Hindlimb muscle (tissue), 1 donor: ENCODE measurements around the gene CLDN22. TPM values are rescaled to one million over a fixed set of nuclear protein-coding genes. Genes with fewer than 3 reads are reported as not detected.
"Not testable (repeated sequence)": the region's sequence is repeated elsewhere in the genome, so short reads cannot be mapped to it uniquely, and the experiment has no call there.

Source experiments
- DNase-seq: peaks from one replicate; pipeline ENCODE4 v3.0.0-alpha.2; 2013
- polyA plus RNA-seq: library from polyadenylated mRNA; unstranded; fragments of 120-200 nt; gene quantifications from one replicate; pipeline ENCODE4 v1.2.1, GENCODE V29; 2013; ENCODE audit not compliant: insufficient read length

CLDN22 gene
- polyA plus RNA-seq, 1 donor: not detected

DNA sequence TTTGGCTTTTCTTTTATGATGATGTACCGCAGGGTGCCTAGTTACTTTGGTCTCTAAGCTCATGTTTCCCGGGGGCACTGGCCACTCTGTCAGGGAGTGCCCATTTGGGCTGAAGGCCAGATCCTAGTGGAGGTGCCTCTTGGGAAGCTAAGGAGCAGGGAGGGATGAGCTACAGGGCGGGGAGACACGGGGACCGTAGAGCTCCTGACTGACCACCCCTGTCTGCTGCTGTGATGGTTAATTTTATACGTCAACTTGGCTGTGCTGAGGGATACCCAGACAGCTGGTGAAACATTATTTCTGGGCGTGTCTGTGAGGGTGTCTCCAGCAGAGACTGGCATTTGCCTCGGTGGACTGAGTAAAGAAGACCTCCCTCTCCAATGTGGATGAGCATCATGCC is 27.1 kb upstream of the CLDN22 start:
- no peak for DNase-seq

DNA sequence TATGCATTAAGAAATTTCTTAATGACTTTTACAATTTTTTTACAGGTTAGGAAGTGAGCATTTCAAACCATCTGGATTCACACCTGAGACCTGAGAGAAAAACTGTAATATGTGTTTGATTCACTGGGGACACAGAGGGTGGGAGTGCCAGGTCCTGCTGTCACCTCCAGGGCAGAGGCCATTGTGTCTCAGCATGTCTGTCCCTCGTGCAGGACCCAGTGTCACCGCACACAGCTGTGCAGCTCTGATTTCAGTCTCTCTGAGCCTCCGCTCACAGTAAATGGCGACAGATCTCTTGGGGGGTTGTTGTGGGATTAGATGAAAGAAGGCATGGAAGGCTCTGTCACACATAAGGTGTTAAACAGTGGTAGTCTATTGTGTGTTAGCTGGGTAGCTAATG is 25.2 kb upstream of the CLDN22 start:
- DNase-seq: no peak

DNA sequence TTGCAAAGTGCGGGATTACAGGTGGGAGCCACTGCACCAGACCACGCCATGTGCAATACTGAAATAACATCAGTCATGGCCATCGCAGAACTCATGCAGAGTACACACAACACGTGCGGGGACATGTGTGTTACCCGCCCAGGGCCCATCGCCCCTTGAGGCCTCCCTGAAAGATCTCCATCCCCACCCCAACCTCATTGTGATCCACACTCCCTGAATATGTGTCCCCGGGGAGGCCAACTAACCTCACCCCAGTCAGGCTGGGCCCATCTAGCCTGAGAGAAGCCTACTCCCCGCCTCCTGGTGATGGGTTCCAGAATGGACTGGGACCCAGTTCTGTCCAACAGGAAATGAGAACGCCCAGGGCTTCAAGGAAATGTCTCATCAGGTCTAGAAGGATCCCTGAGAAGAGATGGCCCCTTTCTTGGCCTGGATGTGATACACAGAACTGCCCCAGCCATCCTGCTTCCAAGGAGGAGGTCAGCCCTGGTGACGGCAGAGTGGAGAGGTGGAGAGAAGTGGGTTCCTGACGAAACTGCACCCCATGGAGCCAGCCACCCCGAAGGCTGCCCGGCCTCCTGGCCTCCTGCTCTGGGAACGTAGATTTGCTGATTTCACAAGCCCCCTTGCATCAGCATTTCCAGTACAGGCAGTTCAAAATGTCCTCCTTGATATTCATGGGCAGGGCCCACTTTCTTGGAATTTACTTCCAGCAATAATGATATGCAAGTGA is 24.6 kb upstream of the CLDN22 start:
- DNase-seq: no peak

- no peak for DNase-seq
These were observed 23.7 kb upstream of the CLDN22 start for GRCh38 chr4:183343730-183344129.

- no peak for DNase-seq
These were observed 22.8 kb upstream of the CLDN22 start for GRCh38 chr4:183342541-183343533.

GRCh38 chr4:183337833-183338232 is 17.8 kb upstream of the CLDN22 start:
- DNase-seq: no peak

GRCh38 chr4:183337349-183337748 is 17.3 kb upstream of the CLDN22 start:
- no peak for DNase-seq

GRCh38 chr4:183335369-183335940 is 15.4 kb upstream of the CLDN22 start:
- DNase-seq: no peak

DNA sequence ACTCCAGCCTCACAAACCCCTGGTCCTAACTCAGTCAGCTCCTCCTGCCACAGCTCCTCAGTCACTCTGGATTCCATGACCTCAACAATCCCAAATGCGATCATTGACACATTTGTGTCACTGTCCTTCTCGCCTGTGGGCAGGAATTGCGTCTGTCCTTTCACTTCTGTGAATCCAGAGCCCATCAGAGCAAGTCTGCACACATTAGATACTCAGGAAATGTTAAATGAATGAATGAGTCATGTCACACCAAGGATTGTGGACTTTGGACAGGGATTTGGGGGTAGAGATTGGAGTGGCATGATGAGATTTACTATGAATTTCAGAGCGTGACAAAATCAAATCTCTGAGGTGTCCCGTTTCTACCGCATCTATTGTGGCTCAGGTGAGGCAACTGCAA is 13.9 kb upstream of the CLDN22 start:
- no peak for DNase-seq

DNA sequence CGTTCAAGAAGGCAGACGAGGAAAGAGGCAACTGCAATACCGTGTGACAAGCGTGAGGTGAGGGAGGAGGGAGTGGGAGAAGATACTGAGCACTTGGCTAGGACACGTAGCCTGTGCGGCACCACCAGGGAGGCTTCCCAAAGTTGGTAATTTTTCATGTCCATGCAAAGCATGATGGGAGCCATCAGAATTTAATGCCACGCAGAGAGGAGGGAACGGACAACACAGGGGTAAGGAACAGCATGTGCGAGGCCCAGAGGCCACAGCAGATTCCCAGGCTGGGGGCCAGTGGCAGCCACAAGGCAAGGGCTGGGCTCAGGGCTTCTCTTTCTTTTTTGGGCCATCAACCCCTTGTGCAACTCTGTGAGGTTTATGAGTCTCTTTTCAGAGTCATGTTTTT is 13.1 kb upstream of the CLDN22 start:
- DNase-seq: no peak

DNA sequence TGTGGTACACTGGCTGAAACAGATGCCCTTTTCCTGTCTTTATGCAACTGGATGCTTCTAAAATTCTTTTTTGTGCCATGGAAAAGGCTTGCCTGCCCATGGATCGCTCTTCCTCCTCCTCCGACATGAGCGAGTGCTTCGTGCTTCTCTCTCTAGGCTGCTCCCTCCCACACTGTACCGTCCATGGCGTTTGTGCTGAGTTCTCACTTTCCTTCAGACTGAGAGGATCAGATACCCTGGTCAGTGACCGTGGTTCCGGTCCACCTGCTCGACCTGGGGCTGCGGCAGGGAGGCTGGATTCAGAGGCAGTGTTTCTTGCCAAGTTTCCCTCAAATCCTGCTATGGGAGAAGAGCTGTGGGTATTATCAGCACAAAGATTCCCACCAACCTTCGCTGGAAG is 12.4 kb upstream of the CLDN22 start:
- DNase-seq: no peak

DNA sequence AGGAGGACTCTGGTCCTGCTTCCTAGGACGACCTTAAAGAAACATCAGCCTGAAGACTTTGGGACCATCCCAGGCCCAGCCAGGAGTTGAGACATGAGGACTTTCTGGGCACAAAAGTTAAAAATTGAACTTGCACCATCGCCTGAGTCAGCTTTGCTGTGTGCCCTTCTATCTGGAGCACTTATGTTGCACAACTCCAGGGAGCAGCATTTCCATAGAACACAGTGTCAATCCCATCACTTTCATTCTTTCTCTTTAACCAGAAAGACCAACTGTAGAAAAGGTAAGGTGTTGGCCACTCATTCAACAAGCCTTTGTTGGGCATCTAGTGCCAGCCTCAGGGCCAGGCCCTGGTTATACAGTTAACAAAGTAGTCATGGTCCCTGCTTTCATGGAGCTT is 10.8 kb upstream of the CLDN22 start:
- DNase-seq: no peak

DNA sequence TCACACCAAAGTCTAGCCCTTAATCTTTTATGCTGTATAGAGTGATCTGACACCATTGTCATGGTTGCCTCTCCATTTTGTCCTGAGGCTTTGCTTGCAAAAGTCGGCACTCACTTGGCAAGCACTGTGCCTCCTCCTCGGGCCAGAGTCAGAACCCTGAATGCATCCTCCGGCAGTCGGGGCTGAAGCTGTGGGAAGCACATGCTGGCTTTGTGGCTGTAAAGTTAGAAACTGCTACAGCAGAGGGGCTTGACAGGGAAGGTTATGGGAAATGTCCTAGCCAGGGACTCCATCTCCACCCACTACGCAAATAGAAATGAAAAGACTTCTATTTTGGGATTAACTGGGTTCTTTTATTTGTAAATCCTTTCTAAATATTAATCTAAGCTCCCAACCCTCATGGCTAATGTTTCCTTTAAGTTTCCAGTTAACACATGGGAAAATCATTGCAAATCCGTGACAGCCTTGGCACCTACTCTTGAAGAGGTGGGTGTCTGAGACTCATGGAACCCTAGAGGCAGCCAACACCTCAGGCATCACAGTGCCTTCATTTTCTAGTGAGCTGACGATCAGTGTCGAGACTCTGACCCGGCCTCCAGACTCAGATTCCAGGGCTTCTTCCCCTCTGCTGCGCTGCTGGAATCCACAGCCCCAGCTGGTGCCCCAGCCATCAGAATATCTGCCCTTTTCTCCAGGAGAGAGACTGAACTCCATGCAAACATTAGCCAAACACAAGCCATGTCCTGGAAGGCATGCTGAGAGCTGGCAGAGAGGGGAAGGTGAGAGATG is 10.1 kb upstream of the CLDN22 start:
- DNase-seq: no peak

- no peak for DNase-seq
These were observed 9.2 kb upstream of the CLDN22 start for GRCh38 chr4:183329244-183329643.

GRCh38 chr4:183328832-183329231 is 8.8 kb upstream of the CLDN22 start:
- no peak for DNase-seq

DNA sequence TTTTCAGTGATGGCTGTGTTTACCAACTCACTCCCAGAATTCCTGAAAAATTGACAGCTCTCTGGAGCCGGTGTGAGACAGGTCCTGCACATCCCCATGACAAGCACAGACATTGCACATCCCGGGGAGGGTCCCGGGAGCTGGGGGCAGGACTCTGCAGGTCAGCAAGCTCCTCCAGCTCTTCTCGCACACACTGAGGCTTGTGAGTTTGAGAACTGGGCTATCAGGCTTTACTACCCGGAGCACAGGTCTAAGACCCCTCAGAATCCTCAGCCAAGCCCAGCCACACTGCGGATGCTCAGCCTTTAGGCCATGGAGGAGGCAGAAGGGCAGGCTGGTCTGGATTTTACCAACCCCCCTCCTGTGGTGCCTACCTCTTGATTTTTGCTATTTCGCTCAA is 7.8 kb upstream of the CLDN22 start:
- DNase-seq: no peak

DNA sequence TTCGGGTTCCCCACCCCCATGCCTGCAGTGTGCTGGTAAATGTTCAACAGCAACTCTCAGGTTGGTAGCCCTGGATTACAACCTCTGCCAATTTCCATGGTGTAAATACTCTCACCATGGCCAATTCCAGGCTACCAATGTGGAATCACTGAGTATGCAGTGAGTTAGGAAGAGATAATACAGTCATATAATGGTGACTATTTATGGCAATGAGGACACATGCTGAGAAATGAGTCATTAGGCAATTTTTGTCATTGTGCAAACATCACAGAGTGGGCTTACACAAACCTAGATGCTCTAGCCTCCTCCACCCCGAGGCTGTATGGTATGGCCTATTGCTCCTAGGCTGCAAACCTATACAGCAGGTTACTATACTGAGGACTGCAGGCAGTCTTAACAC is 6.8 kb upstream of the CLDN22 start:
- no peak for DNase-seq

DNA sequence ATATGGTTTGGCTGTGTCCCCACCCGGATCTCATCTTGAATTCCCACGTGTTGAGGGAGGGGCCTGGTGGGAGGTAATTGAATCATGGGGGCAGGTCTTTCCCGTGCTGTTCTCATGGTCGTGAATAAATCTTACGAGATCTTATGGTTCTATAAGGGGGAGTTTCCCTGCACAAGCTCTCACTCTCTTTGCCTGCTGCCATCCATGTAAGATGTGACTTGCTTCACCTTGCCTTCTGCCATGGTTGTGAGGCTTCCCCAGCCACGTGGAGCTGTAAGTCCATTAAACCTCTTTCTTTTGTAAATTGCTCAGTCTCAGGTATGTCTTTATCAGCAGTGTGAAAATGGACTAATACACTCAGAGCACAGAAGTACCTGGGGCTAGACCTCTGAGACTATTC is 6.3 kb upstream of the CLDN22 start:
- DNase-seq: not testable (repeated sequence)

DNA sequence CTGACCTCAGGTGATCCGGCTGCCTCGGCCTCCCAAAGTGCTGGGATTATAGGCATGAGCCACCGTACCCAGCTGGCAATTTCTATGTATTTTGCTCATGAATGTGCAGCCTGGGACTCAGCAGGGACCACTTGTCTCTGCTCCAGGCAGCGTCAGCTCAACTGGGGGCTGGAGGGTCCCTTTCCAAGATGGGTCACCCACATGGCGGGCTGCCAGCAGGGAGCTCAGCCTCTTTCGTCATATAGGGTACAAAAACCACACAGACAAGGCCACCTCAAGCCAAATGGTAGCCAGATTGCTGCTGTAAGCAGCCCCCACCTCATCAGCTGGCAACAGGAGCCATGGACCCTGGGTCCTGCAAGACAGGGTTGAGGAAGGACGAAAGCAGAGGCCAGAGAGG is 4.5 kb upstream of the CLDN22 start:
- DNase-seq: no peak

- not testable (repeated sequence) for DNase-seq
These were observed 4.0 kb upstream of the CLDN22 start for GRCh38 chr4:183324056-183324455.

DNA sequence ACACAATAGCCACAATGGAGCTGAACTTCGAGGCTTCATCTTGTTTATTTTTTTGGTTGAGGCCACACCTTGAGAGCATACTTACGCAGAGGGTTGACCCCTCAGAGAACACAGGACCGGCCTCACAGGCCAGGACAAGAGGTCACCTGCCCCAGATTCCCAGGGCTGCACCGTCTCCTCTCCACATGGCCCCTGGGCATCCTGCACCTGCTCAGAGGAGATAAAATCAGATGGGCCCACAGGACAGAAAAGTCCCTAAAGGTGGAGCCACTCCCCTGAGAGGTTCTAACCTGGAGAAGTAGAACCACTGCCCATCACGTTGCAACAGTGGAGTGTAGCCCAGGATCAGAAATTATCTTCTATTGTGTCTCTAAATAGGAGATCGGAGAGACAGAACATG is 3.2 kb upstream of the CLDN22 start:
- no peak for DNase-seq

DNA sequence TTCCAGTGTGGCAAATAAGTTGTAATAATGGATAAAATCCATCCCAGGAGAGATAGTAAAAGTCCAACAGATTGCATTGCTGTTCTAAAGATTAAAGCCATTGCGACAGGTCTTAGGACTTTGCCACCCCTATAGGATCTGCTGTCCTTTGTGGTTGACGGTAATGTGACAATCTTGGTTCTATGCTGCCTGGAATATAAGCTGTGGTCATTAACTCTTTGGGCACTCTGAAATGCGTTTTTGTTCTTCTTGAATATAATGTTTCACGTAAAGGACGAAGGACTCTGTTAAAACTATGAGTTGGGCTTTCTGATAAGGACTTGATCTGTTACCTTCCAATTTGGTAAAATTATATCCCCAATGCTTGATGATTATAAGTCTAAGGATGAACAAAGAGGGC is 2.2 kb upstream of the CLDN22 start, which contains the start of gene CLDN24:
Gene CLDN24 (minus strand): TSS at position 101 of the 400 bp plus-strand sequence. CDS start 0 bp downstream, at position 101.
- no peak for DNase-seq
